ENCODE data around the gene FAM117A.

The FAM117A gene

DNA sequence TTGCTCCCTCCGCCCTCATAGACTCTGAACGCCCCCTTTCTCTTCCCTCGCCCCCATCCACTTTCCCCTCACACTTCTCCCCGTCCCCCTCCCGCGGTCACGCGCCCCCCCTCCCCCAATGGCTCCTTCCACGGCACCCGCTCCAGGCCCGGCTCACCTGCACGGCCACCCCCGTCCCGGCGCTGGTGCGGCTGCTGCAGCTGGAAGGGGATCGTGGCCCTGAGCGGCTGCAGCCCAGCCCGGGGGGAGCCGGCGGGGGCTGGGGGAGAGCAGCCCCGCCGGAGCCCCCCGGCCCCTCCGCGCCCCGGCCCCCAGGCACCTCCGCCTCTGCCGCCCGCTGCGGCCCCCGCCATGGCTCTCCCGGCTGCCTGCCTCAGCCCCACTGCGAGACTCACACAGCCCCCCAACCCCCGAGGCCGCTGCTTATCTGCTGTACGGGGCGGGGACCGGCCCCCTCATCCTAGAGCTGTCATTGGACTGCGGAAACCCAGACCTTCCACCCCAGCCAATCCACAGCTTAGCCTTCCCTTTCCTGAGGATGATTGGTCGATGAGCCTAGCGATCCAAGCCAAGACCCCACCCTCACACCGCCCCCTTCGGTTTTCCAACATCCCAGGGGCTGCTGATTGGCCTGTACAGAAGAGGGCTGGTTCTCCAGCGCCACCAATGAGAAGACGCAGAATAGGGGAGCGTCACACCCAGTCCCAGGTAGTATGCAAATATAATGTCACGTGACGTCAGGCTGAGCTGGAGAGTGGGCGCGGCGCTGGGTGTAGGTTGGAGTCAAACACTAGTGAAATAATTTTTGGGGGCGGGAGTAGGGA is at the start of gene FAM117A:
Gene FAM117A, minus strand, starts transcription at position 397 of the 824 bp plus-strand sequence. Its CDS starts 44 bp downstream, at position 353.
- peak; percentile 93 for DNase-seq

DNA sequence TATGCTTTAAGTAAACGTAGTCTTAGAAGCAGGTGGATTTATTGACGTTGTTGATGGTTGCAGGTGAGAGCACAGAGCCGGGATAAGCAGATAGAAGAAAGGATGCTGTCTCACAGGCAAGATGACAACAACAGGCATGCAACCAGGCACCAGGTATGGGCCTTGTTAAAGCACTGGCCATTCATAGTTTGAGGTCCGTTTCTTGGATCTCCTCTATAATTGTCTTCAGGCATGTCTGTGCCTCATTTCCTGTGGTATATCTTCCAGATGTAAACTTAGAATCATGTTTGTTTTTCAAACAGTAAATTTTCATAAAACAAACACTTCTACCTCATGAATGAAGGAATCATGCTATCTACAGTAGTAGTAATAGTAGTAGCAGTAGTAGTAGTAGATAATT is 45.1 kb upstream of the FAM117A start:
- DNase-seq = no peak

- DNase-seq = no peak
These were observed 34.8 kb upstream of the FAM117A start for GRCh38 chr17:49798738-49799137.

- no peak for DNase-seq
These were observed 34.3 kb upstream of the FAM117A start for GRCh38 chr17:49798182-49798581.

DNA sequence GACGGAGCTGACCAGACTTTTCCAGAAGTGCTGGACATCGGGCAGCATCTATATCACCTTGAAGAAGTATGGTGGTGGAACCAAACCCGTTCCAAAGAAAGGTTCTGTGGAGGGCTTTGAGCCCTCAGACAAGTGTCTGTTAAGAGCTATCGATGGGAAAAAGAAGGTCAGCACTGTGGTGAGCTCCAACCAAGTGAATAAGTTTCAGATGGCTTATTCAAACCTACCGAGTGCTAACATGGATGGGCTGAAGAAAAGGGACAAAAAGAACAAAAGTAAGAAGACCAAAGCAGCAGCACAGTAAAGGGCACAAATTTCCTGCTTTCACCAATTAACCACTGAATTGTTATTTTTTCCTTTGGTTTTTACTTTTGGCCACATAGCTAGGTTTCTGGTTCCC is 31.4 kb upstream of the FAM117A start:
- DNase-seq = no peak

GRCh38 chr17:49793309-49793708 is 29.4 kb upstream of the FAM117A start:
- no peak for DNase-seq

GRCh38 chr17:49789243-49789578 is 25.3 kb upstream of the FAM117A start:
- no peak for DNase-seq

- peak; percentile 99 for DNase-seq
These were observed 24.7 kb upstream of the FAM117A start, which contains the start of gene KAT7 for GRCh38 chr17:49788478-49789242. Gene KAT7, plus strand, starts transcription at chr17:49788681. Its CDS starts 154 bp downstream, at chr17:49788835.

- no peak for DNase-seq
These were observed 24.1 kb upstream of the FAM117A start for GRCh38 chr17:49787884-49788477.

GRCh38 chr17:49784636-49785035 is 20.7 kb upstream of the FAM117A start:
- no peak for DNase-seq

GRCh38 chr17:49783791-49784190 is 19.9 kb upstream of the FAM117A start:
- DNase-seq = no peak

GRCh38 chr17:49783071-49783715 is 19.3 kb upstream of the FAM117A start:
- peak; percentile 23 for DNase-seq

GRCh38 chr17:49779739-49780231 is 15.9 kb upstream of the FAM117A start:
- peak; percentile 27 for DNase-seq

- DNase-seq = peak; percentile 4
These were observed 15.3 kb upstream of the FAM117A start for GRCh38 chr17:49779156-49779738.

DNA sequence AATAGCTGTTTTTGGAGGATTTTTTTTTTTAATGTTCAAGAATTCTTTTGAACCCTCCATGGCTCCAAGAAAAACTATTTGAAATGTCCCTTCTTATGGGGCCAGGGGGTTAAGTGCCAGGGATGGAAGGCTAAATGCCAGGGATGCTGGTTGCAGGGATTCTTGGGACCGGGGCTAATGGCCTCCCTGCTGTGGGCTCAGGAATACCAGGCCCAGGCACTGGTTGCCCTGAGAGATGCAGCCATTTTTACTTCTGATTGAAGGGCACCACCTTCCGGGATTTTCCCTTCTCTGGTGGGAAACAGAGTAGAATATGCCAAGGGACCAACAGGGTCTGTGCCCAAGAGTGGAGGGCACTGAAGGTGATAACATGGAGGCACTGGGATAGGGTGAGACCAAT is 13.6 kb upstream of the FAM117A start:
- no peak for DNase-seq

GRCh38 chr17:49776551-49777300 is 12.8 kb upstream of the FAM117A start:
- DNase-seq = no peak

DNA sequence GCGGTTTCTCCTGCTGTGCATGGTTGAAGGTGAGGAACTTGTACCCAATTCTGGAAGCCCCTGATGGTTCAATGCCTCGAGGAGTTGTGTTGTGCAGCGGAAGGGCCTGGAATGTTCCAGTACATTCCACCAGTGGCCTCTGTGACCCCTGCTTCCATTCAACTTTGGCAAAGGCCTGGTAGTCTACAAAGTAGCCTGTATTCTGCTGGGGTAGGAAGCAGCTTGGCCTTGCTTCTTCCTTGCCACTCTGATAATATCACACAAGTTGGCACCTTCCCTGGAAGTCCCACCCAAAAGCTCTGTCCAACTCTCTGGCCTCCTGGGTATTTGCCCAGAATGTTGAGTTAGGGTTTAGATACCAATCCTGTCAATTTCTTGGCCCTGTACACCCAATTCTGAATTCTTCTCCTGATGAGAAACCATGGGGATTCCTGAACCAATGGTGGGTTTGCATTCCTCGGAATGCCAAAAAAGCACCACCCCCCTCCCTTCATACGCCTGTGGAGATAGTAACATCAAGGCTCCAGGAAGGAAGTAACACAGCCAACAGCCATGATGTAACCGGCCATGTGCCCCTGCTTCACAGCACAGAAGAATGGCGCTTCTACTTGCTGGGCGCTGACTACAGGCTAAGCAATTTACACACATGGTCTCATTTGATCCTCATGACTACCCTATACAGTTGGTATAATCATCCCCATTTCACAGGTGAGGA is 11.8 kb upstream of the FAM117A start:
- DNase-seq = no peak

DNA sequence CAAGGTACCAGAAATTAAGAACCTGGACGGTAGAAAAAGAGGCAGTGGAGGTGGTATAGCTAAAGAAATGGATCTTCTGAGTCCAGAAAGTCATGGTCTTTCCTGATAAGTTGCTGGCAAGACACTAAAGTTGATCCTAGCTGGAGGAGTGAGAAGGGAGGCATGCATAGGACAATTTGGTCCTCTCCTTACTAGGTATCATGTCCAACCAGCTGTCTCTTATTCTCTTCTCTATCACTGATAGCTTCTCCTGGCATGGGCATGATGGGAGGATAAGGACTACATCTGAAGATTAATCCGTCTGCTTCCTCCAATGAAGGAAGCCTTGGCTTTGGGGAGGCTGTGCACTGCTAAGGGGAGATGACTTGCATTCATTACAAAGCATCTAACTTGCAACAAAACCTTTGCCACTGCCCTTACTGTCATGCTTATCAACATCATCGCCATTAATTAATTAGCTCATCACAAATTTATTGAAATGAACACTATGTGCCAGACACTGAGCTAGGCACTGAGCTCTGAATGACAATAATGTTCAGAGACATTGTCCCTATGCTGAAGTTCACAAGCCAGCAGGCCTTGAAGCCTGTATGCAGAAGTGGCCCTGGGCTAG is 3.1 kb upstream of the FAM117A start:
- no peak for DNase-seq

DNA sequence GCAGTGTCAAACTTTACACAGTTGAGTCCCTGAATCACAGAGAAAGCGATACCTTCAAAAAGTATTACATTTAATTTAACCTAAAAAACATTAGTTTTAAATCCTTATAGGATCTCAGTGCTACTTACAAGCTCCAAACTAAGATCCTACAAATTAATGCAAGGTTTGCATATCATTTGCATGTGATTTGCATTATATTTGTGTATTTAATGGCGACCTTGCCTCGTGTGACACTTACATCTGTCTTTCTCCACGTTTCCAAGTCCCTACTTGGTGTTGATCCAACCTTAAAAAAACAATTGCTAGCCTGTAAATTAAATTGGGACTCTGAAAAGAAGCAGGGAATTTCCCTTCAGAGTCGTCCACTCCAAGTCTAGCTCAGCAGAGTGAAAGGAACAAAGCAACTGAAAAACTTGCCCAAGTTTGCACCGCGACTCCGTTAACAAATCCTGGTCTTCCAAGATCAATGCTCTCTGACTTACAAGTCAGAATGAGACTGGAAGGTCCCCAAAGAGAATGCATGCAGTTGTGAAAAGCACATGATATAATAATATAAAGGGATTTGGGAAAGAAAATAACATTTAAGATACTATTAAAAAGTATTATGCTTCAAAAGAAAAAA is 739 bp upstream of the FAM117A start:
- no peak for DNase-seq
